Occipital lobe (tissue), 2 donors: ENCODE measurements around the gene SIK3. TPM values are rescaled to one million over a fixed set of nuclear protein-coding genes. Genes with fewer than 3 reads are reported as not detected.

Experiments
- DNase-seq: peaks from one replicate; lab custom pipeline; 2025; lab: John Stamatoyannopoulos, UW
- total RNA-seq: library from RNA; depleted of rRNA; stranded (reverse); fragments of >200 nt; gene quantifications from one replicate; pipeline ENCODE4 v1.2.3, GENCODE V29; 2014

Gene SIK3
- total RNA-seq, 1 donor from 2014 or later: 29.9 TPM

DNA sequence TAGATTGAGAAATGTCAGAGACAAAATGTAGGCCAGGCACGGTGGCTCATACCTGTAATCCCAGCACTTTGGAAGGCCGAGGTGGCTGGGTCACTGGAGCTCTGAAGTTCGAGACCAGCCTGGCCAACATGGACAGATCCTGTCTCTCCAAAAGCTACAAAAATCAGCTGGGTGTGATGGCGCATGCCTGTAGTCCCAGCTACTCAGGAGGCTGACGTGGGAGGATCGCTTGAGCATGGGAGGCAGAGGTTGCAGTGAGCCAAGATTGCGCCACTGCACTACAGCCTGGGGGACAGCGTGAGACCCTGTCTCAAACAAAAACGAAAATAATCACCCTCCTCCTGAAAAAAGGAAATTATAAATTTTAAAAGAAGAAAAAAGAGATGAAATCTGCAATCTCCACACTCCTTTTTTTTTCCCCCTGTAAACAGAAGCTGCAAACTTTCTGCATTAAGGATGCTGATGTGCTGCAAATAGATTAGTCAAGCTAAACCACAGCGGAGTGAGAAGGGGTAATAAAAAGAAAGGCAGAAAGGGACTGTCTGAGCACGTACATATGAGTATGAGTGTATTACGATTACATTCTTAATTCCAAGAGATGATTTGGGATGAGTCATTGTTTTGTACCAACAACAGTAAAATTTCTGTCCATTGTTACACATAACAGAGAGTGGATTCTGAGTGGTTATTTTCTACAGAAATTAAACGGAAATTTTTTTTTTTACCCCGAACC is 87.3 kb downstream of the SIK3 start:
- DNase-seq: no peak

DNA sequence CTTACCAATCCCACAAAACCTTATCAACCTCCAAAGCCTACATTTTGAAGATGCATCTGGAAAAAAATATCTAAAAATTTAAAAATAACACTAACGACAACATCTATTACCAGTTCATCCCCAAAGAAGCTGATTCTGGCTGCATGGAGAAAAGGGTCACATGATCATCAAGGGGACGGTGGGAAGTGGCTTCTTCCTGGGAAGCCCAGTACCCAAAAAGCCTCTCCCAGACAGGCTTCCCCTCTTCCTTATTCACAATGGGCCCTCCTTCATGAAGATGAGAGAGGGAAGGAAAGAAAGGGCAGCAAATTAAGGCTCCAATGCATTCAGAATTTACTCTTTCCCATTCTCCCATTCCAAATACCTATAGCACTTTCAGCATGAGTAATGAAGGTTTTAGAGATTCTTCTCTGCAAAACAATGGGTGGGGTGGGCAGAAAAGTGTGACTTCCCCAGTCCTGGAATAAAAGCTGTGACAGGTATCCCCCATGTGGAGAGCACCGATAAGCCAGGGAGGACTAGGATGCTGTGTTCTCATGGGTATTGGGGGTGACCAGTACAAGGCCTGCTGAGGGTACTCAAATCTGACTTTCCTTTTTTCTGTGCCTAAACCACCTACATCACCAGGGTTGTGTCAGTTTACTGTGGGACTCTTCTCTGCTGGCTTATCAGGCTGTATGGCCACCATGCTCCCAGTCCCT is 88.2 kb downstream of the SIK3 start:
- no peak for DNase-seq

DNA sequence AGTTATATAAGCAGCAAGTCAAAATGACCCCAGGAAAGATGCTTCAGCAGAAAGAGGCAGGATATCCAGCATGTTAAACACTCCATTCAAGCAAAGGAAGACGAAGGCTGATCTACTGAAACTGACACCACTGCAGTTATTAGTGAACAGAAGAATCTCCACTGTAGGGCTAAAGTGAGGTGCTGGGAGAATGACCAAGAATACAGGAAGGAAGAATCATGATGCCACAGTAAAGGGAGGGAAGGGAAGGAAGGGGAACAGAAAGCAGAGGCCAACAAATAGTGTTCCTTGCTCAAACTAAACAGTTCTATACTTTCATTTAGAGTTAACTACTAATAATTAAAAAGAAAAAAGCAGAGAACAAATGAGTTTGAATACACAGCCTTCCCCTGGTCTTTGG is 92.5 kb downstream of the SIK3 start:
- no peak for DNase-seq

DNA sequence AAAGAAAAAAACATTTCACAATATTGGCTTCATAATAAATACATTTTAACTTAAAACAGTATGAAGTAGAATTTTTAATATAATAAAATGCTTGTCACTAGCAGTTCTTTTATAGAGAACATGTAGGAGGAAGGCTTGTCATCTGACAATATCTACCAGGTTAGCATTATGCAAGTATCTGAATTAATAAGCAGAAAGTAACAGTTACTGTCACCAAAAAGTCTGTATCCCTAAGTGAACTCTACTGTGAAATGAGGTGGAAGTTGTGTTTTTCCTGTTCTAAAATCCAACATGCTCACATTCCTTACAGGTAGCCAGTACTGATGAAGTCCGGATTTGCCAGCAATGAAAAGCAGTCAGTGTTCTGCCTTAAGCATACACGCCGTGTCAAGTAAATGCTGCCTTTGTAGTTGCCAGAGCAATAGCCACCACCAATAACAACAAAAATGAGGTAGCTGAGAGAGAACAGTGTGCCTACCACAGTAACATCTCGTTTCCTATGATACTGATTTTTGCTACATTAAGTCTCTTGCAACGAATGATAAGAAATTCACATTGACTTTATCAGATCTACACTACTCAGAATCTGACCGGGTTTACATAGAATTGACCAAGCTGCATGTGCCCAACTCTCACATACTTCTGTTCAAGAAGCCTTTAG is 95.5 kb downstream of the SIK3 start:
- DNase-seq: no peak

DNA sequence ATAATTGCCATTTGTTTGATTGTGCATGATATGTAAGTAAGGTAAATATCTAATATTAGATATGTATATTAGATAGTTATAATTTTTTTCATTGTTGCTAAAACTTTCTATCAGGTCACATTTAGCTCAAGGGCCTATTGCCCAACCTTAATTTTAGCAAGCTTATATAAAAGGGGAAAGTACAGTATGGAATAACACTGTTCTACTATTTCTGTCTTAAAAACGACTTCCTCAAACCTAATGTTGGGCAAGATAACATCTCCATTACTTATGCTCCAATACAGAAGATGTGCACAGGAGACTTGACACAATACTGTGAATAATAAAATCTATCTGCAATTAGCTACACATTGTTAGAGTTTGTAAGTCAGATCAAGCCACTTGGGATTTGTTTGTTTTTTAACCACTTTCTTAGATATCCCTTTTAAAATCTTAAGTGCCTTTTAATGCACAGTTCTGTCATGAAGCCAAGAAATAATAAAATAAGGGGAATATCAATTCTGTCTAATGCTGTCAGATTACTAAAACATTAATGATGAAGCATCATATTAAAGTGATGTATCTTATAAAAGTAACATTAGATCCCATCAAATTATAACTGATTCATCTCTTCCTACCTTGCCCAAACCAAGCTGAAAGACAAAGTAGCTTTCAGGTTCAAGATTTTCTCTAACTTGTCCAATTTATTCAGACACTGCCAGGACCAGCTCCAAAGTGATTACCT is 98.1 kb downstream of the SIK3 start:
- no peak for DNase-seq

DNA sequence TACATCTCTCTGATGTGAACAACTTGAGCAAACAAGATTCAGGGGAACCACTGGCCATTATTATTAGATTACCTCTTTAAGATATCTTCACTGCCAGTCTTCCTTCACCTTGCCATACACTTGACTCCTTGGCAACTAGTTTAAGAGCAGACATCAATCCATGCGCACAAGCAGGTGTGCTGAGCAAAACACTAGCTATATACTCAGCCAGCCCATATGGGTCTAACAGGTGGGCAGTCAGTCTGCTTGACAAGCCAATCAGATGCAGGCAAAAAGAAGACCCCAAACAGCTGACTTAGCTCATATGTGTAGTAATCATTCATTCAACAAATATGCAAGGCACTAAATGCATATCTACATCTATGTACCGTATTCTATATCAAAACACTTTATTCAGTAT is 101.2 kb downstream of the SIK3 start:
- DNase-seq: no peak

DNA sequence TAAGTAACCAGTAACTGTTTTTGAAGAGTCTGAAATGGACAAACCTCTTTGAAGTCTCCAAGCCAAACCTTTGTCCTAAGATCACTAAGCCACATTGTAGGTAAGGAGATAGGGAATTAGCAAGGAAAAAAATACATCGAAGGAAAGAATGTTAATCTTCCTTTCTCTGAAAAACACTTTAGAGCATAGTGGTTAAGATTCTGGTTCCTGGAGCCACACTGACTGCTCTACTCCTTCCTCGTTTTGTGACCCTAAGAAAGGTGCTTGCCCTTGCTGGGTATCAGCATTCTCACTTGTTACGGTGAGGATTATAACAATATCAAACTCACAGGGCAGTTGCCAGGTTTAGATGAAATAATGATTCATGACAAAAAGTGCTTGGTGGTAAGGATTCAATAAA is 104.0 kb downstream of the SIK3 start:
- DNase-seq: no peak

DNA sequence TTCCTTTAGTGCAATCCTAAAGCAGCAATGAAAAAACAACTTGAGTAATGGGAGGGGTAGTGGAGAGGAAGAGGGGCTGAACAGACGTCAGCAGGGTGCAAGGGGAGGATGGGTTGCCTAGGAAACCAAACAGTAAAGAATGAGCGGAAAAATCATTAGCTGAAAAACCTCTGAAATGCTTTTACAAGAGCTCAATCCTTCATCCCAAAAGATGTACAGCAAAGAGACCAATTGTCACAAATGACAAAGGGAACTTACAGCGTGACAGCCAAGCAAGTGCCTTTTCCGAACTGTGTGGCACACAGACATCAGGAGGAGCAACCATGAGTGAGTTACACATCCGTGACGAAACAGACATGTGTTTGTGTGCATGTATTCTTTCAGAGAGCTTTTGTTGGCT is 104.6 kb downstream of the SIK3 start:
- DNase-seq: no peak

DNA sequence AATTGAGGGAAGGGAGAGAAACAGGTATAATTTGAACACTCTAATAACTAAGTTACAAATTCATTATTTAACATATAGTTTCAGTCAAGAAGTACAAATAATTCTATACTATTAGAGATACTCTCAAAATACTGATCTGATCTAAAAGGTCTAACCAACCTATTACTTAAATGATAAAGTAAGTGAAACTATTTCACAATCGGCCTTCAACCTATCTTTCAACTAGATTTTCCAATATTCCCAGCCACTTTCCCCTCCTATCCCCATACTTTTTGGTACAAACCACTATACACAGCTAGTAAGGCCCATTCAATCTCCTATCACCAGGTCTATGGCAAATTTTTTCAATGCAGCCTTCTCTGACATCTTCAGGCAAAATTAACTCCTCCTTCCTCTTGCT is 106.7 kb downstream of the SIK3 start:
- no peak for DNase-seq

DNA sequence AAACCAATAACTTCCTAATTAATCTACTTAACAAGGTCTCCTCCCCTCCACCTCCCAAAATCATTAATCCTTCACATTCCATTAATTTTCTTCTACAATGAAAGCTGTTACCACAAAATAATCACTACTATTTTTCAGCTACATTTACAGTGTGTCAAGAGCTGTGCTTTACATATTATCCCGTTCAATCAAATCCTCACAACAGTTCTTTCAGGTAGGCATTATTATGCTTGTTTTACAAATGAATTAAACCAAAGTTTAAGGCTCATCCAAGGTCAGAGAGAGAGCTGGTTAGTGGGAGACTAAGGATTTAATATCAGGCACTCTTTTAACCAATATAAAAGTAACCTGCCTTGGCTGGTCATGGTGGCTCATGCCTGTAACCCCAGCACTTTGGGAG is 107.4 kb downstream of the SIK3 start:
- DNase-seq: no peak

DNA sequence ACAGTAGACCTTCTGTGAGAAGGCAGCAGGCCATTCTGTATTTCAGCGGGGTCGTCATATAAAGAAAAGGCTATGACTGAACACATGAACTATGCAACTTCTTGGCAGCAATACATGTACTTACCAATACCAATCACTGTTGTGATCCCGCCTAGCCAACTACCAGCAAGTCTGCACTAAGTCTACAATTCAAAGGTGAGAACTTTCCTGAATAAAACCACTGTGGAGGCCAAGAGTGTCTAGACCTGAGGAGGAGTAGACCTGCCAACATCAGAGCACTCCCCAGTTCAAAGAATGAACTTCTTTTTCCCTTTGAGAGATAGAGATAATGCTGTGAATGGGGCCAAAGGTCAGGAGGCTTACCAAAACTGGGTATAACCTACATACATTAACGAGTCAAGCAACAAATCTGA is 108.2 kb downstream of the SIK3 start:
- DNase-seq: no peak

DNA sequence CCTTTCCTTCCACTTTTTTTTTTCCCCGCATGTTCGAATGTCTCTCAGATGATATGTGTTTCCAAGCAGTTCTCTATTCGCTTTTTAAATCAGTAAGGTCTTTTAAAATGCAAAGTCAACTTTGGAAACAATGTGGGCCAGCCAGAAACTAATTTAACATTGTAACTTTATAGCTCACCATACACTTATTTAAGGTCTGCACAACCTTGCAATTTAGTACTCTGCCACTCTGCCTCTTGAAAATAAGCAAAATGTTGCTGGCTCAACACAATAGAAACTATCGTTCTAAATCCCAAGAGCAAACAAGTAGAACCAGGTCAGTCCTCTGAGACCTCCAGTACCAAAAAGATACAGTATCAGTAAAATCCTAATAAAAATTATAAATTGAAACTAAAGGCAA is 109.0 kb downstream of the SIK3 start:
- no peak for DNase-seq

DNA sequence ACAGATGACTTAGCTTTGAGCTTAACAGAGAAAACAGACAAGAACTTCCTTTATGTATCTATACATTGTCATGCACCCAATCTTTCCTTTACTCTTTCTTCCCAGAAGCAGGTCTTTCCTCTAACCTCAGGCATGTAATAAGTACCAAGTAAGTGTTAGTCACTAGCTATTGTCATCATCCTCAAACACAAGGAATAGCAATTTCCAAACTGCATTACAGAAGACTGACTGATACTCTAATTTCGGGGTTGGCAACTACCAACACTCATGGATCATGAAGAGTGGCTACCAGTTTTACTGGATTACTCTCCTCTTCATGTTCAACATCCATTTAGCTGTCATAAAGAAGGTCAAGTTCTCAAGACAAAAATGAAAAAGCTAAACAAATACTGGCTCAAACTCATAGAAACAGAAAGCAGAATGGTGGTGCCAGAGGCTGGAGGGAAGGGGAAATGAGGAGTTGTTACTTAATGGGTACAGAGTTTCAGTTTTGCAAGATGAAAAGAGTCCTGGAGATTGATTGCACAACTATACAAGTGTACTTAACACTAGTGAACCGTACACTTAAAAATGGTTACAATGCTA is 111.6 kb downstream of the SIK3 start:
- no peak for DNase-seq

DNA sequence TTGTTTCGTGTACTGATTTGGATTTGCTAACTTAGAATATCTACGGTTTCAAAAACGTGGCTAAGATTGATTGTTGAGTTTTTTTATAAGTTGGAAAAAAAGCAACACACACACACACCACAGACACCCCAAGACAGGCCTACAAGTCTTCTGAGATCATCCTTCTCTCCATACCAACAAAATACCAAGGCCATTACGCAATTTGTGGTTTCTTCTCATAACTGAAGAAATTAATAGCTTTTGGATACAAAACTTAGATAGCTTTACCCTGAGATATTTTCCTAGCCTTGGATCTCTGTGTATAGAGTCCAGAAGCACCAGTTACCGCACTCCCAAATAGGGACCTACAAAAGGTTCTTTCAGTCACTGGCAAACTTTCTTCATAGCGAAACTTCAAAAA is 113.6 kb downstream of the SIK3 start:
- DNase-seq: no peak

DNA sequence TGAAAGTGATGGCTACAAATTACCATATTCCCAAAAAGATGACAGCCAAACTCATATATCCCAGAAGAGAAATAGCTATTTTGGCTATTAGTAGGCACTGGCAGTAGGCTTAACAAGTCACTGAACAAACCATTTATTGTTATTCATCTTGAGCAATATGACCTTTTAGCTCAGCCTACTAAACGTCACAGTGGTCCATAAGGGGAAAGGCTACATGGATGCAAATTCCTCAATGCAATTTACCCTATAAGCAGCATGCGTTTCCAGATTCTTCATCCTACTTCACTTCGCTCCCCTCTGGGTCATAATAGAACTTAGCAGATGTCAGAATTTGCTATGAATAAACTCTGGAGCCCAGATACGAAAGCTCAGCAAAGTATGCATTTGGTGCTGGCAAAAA is 114.0 kb downstream of the SIK3 start:
- DNase-seq: no peak

DNA sequence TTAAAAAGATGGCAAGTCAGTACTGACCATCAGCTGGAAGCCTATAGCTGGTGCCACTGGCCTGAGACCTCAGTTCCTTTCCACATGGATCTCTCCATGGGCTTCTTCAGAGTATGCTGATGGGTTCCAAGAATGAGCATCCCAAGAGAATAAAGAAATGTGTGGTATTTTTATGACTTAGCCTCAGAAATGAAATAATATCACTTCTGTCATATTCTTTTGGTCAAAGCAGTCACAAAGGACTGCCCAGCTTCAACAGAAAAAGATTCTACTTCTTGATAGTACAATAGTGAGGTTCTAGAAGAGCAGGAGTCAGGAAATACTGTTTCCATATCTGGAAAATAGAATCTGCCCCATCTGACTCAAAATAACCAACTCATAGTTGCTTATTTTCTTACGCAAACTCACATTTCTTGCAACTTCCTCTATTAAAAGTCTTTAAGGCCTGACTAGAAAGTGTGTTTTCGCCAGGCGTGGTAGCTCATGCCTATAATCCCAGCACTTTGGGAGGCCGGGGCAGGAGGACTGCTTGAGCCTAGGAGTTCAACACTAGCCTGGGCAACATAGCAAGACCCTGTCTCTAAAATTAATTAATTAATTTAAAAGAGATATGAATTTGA is 116.9 kb downstream of the SIK3 start:
- DNase-seq: no peak

DNA sequence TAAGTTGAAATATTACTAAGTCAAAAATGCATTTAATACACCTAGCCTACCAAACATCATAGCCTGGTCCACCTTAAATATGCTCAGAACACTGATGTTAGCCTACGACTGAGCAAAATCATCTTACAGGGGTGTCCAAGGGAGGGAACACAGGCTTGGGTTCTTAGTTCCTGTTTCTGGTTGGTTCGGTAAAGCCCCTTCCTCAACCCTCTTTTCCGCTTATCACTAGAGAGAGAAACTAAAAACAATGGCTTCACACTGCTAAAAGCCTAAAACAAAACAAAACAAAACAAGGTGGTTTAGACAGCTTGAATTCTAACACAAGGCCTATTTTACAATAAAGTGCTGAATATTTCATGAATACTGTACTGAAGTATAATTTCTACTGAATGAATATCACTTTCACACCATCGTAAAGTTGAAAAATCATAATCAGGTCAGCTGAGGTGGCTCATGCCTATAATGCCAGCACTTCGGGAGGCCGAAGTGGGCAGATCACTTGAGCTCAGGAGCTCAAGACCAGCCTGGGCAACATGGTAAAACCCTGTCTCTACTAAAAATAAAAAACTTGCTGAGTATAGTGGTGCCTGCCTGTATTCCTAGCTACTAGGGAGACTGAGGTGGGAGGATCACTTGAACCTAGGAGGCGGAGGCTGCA is 118.0 kb downstream of the SIK3 start:
- no peak for DNase-seq

DNA sequence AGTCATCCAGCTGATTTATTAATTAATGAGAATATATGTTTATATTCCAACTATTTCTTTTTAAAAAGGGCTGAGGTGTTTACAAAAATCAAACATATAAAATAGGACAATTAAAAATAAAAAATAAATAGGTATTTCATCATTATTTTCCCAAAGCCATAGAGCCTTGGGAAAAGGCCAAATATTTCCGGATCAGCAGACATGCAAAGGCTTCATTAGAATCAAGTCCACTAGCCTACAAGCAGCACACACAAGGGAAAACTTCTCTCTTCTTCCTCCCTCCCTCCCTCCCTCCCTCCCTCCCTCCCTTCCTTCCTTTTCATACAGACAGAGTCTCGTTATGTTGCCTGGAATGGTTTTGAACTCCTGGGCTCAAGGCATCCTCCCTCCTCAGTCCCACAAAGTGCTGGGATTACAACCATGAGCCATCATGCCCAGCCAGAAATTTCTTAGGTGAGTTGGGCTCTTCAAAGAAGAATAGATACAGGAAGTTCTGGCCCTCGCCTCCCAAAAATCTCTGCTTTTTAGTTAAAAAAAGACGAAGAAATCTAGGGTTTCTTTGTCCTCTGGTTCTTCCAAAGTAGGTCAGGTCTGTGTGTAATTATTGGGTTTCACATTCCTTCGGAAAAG is 121.2 kb downstream of the SIK3 start:
- DNase-seq: no peak

DNA sequence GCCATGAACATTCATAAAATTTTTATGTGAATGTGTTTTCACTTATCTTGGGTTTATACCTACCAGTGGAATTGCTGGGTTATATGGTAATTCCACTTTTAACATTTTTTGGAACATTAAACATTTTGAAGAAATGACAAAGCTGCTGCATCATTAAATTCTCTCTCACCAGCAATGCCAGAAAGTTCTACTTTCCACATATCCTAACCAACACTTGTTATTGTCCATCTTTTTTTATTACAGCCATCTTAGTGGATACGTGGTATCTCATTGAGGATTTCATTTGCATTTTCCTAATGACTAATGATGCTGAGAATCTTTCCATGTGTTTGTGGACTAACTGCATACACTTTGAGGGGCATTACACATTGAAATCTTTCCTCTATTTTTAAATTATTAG is 122.6 kb downstream of the SIK3 start:
- no peak for DNase-seq

DNA sequence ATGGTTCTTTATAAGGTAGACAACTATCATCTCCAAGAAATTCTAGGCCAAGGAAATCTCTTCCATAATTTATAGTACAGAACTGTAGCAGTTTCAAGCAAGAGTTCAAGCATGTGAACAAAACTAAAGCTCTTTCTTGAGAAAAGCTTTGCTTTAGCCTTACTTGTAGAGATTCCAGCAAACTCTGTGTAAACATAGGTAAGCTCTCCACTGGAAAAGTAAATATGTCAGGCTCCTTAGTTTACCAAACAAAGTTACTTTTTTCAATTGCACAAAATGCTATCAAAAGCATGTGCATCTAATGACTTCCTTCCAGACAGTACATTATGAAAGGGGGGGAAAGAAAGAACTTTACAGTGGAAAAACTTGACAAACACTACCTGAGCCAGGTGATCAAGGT is 125.0 kb downstream of the SIK3 start:
- no peak for DNase-seq
